ENCODE measurements around the gene TIMM17A. TPM values are rescaled to one million over a fixed set of nuclear protein-coding genes. Genes with fewer than 3 reads are reported as not detected.
A peak's percentile ranks its signal among the peaks of the same experiment; 100 is the strongest.

TIMM17A gene
- total and polyA plus RNA-seq, 2 of the 8 experiments (the other 6 are each of a cell fraction or from before 2014, with no cell fraction given): 30.3 to 57.1 TPM

GRCh38 chr1:201999625-202000238 is 44.4 kb downstream of the TIMM17A start (continued):
- no peak for TF ChIP-seq YY1 (IDR thresholded peaks at IDR 0.05; ENCODE audit: low read depth, low read length)
- no peak for TF ChIP-seq JUN (IDR thresholded peaks at IDR 0.05; ENCODE audit: low read depth, low read length)
- no peak for TF ChIP-seq TEAD4 (IDR thresholded peaks at IDR 0.05; ENCODE audit: low read depth, low read length)
- no peak for TF ChIP-seq NRF1 (IDR thresholded peaks at IDR 0.05; ENCODE audit: low read depth, low read length)
- no peak for TF ChIP-seq SIX5 (IDR thresholded peaks at IDR 0.05; ENCODE audit: low read depth, low read length)
- TF ChIP-seq SRF (IDR thresholded peaks at IDR 0.05; ENCODE audit: low read depth, low read length): no peak
- no peak for TF ChIP-seq PHF8 (conservative IDR thresholded peaks at IDR 0.05; ENCODE audit: low read depth, low read length)
- TF ChIP-seq ASH2L (IDR thresholded peaks at IDR 0.05; ENCODE audit: low read length): no peak
- TF ChIP-seq FOSL1 (IDR thresholded peaks at IDR 0.05; ENCODE audit: insufficient read depth, low read depth, low read length): no peak
- TF ChIP-seq RAD21 (IDR thresholded peaks at IDR 0.05 in 1 of 2, conservative IDR thresholded peaks at IDR 0.05 in 1 of 2; ENCODE audit: low read depth in 2 of 2, low read length in 2 of 2): peak; percentile 79 to 83
- TF ChIP-seq SP4 (IDR thresholded peaks at IDR 0.05; ENCODE audit: low read length): no peak
- TF ChIP-seq POLR2A (IDR thresholded peaks at IDR 0.05; ENCODE audit: control extremely low read depth in 1 of 2, low read depth in 2 of 2, low read length in 2 of 2): peak in 1 of 2 experiments; percentile 60; a peak in 2 of 3 replicates
- no peak for TF ChIP-seq ATF3 (IDR thresholded peaks at IDR 0.05; ENCODE audit: insufficient read depth, low read depth, low read length)
